GM18867 (cell line): ENCODE data around the gene NR2C2AP.

Experiments
- ATAC-seq: cut with Tn5 transposase; IDR thresholded peaks from one replicate; pipeline ENCODE4 v1.9.1; 2021; ENCODE audit warnings: mild to moderate bottlenecking, moderate library complexity; ENCODE audit not compliant: unreplicated experiment

The NR2C2AP gene

GRCh38 chr19:19152668-19153384, 50.4 kb downstream of the NR2C2AP start:
- ATAC-seq, result no peak

- no peak for ATAC-seq
Measured at GRCh38 chr19:19151418-19151817, 51.8 kb downstream of the NR2C2AP start.
